GM12874 (cell line): Measurements from ENCODE around the gene C1orf159.

Experiments used
- CTCF ChIP-seq: IDR thresholded peaks from 2 replicates; pipeline ENCODE4 v1.5.1; 2011; ENCODE audit warnings: low read depth, mild to moderate bottlenecking, control low read depth, low read length, moderate library complexity; ENCODE audit not compliant: insufficient read depth

Gene C1orf159

GRCh38 chr1:1115786-1116700, at the start of gene C1orf159:
C1orf159 (minus strand) TSS chr1:1116089; CDS start chr1:1091543, 24,546 bp downstream.
- no peak for TF ChIP-seq CTCF

GRCh38 chr1:1165485-1165884, 49.6 kb upstream of the C1orf159 start:
- TF ChIP-seq CTCF = no peak

GRCh38 chr1:1164701-1165451, 49.0 kb upstream of the C1orf159 start:
- TF ChIP-seq CTCF = no peak

- TF ChIP-seq CTCF = no peak
Measured at GRCh38 chr1:1164361-1164700, 48.4 kb upstream of the C1orf159 start.

- TF ChIP-seq CTCF = no peak
Measured at GRCh38 chr1:1163538-1164070, 47.7 kb upstream of the C1orf159 start.

- no peak for TF ChIP-seq CTCF
Measured at GRCh38 chr1:1162597-1163537, 47.0 kb upstream of the C1orf159 start.
